DMS 273 (cell line): Measurements from ENCODE around the gene ANKRD13B.

ENCODE experiments used
- DNase-seq: peaks from one replicate; lab custom pipeline; 2025; ENCODE audit not compliant: unreplicated experiment; lab: John Stamatoyannopoulos, UW

Gene ANKRD13B

DNA sequence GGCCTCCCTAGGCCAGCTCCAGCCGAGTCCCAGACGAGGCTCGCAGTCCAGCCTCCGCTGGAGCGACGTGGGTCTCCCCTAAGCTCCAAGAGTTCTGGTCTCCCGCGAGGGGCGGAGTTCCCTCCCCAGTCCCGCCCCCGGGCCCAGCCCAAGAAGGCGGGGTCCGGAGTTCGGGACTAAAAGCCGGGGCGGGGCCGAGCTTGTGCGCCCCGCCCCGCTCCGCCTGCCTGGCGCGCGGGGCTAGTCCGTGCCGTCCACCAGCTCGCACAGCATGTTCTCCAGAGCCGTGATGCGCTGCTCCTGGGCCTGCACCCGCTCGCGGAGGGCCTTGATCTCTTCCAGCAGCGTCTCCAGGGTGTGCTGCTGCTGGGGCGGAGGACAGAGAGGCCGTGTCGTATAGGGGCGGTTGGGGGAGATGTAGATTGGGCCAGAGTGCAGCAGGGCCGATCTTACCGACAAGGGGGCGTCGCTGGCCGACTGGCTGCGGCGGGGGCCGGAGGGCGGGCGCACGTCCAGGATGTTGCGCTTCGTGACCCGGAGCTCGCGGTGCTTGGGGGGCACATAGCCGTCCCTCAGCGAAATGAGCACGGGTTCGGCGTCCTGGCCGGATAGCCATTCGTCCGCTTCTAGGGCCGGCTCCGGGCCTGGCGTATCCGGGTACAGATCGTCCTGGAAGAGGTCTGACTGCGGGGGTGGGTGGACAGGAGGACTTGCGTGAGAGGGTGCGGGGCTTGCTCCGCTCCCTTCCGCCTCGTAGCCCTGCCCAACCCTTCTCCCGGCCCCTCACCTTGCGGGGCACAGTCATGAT, 22.8 kb downstream of the ANKRD13B start:
- peak; percentile 97 for DNase-seq

DNA sequence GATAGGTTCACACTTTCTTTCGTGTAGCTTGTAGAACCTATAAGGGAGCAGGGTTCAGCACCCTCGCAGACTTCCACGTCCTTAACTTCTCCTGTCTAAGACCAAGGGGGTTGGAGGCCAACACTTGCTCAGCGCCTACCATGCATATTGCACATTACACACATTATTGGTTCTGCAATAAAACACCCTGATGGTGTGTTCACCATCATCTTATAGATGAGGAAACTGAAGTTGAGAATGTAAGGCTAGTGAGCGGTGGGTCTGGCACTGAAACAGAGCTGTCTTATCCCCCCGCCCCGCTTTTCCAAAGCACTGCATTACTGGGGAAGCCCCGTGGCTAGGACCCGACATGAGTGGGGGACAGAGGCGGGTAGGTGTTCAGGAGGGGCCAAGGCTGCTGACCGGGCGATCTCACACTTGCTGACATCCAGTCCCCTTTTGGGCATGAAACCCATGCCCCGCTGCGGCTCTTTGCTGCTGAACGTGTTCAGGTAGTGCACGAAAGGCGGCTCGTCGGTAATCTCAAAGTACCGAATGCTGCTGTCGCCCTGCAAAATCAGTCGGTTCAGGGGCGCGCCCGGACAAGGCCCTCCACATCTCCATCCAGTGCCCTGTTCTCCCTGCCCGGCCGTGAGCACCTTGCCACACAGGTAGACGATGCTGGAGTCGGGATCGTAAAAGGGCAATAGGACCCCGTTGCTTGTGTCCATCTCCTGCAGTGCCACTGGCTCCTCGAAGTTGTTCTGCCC, 23.5 kb downstream of the ANKRD13B start:
- no peak for DNase-seq

DNA sequence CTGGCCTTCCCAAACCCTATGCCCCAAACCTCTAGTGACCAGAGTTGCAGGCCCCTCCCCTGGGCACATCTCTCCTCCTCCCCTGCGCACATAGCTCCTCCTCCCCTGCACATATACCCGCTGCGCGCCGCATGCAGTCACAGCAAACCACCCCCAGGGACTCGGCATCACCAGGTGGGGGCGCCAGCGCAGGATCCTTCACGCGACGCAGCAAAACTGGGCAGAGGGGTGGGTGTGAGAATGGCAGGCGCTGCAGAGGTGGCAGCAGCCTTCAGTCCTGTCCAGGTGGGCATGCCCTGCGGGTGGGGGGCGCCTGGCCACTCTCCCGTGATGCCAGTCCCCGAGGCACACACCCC, 24.2 kb downstream of the ANKRD13B start:
- peak; percentile 91 for DNase-seq

DNA sequence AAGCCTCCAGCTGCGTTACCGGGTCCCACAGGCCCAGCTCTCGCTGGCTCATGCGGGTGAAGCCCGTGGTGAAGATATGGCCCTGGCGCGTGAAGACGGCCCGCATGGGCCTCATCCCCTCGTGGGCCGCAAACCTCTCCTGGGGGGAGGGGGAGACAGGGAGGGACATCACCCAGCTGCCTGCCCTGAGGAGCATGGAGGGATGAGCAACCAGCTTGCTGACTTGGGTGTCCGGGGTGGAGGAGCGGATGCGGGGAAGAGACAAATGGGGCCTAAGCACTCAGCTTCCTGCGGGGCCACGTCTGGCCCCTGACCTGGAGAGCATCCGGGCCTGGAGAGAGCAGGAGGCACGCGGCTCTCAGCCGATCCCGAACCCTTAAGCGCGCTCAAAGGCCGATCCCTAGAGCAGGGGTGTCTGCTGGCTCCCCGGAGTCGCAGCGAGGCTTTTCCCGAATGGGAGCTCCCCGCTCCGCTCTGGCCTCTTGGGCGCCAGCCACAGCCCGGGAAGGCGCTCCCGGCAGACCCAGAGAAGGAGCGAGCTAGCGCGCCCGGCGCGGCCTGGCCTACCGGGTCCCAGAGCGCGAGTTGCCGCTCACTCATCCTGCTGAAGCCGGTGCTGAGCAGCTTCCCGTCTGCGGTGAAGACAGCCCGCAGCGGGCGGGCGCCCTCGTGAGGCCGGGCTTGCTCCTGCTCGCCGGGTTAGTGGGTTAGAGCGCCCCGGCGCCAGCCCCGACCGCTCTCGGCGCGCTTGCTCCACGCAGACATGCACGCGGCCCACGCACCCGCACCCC, 24.7 kb downstream of the ANKRD13B start:
- DNase-seq, result peak; percentile 93

DNA sequence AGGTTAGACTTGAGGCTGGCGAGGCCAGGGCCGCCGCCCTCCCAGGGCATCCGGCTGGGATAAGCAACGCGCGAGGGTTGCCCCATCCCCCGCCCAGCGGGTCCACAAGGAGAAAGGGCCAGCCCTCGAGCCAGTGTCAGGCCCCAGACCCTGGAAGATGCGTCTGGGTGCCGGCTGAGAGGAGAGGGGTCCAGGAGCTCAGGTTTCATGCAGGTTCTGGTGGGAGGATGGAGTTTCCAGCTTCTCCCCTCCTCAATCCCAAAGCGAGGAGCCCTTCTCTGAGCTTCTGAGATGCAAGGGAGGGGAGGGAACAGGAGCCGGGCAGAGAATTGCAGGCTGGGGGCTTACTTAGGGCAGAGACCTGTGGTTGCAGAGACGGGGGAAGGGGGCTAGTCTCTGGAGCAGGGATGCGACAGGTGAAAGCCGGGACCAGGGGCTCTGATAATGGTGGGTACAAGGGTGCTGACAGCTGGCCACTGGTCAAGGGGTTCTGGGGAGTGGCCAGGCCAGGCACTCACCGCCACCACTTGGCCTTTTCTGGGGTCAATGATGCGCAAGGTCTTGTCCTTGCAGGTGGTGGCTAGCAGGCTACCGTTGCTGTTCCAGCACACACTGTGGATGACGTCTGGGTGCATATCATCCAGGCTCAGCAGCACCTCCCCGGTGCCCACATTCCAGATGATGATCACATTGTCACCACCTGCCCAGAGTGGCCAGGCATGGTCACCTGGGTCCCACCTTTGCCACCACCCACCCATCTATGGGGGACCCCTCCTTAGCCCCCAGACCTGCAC, 25.5 kb downstream of the ANKRD13B start:
- no peak for DNase-seq

DNA sequence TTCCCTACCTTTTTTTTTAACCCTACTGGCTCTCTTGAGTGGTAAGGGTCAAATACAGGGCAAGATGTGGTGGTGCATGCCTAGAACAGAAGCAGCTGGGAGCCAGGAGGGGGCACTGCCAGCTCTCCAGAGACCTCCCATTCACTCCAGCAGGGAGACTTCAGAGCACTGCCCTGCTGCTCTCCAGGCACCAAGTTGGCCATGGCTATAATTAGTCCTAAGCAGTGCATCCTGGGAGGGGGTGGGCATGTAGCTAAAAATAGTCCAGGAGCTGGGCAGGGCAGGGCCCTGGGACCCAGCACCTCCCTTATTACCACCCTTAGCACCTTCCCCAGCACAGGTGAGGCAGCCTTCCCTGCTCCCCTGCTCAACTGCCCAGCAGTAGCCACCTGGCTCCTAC, 26.3 kb downstream of the ANKRD13B start:
- peak; percentile 80 for DNase-seq

DNA sequence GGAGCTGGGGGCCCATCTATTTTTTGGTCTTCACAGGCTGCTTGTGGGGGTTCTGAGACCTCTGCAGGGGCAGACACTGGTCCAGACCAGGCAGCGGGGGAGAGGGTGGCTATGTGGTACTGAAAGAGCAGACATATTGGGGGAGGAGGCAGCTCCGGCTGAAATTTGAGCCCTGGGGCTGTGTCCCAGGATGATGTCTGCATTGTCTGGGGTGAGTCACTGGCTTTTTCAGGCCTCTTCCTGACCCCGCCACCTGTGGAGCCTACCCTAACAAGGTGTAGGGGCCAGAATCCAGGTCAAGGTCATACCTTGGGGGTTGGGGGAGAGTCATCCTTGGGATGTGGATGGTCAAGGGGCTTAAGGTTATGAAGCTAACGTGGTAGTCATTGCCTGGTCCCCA, 27.3 kb downstream of the ANKRD13B start:
- no peak for DNase-seq

DNA sequence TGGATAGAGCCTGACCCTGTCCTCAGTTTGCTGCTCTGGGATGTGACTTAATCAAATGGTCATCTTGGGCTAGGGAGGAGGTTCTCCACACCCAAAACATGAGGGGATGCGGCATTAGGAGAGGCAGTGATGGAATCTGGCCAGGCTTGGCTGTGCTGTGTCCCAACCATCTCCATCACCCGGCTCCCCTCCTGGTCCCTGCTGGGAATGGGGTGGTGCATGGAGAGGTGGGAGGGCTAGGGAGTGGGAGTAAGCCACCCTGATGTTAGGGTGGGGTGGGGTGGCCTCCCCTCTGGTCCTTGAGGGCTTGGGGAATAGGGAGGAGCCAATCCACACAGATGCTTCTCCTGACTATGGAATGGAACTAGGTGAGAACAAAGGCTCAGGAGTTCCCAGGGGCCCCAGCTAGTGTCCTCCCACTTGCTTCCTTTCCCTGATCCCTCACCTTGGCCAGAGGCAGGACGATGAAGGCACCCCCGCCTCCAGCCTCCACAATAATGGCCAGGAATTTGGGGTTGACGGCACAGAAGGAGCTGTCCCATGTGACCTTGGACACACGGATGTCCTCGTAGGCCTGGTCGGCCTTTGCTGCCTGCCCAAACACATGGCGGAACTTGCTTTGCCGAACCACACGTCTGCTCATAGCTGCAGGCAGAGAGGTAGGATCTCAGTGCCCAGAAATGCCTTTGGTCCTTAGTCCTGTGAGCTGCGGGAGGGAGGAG, 28.0 kb downstream of the ANKRD13B start:
- no peak for DNase-seq

DNA sequence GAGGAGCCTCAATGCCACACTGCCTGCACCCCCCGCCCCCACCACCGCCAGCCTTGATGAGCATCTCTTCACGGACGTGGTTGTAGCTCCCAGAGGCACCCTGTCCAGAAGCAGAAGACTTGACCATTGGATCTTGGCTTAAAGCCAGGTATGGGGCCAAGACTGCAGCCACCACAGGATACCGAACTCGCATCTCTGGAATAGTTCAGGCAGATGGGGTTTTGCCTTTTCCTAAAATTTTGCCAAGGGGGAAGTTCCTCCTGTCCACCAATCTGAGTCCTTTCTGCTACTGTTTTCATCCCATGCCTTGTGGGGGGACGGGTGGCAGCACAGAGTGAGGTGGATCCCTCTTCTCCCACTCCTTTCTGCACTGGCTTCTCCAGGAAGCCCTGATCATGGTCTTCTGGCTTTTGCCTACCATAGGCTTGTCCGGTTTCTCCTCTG, 28.8 kb downstream of the ANKRD13B start:
- no peak for DNase-seq

DNA sequence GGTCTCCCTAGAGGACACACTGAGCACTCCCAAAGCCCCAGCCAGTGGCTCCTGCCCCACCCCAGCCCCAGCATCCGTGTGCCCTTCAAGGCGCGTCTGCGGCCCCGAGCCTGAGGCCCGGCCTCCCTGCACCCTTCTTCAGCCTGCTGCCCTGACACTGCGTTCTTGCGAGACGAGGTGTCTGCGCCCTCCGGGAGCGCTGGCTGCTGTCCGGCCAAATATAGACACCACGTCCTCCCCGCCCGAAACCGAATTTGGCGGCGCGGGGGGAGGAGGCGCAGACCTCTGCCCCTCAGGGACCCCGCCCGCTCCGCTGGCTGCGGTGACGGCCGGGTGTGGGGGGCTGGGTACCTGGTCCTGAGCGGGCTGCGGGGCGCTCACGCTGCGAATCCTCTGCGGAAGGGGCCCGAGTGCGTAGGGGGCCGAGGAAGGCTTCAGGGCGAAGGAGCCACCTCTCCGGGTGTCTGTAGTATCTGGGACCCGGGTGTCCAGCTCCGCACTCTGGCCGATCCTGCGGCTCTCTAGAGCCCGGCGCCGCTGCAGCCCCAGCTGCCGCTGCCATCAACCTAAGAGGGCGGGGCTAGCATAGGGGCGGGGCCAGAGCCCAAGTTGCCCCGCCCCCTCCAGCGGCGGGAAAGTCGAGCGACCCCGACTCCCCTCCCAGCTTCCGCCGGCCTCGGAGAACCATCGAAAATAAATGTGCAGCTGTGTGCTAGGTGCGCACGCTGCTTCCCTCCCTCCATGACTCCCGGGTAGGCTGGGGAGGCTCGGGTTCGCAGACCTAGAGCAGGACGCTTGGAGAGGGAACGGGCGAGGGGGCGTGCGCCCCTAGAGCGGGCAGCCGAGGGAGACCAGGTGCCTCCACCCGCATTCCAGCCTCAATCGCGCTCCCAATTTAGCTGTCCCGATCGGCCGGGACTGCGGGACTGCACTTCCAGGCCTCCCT, 29.7 kb downstream of the ANKRD13B start, which contains the start of gene CORO6:
CORO6 (minus strand) TSS at position 576 of the 946 bp plus-strand sequence. CDS start 1,491 bp downstream, outside the sequence.
- DNase-seq, result peak; percentile 82

DNA sequence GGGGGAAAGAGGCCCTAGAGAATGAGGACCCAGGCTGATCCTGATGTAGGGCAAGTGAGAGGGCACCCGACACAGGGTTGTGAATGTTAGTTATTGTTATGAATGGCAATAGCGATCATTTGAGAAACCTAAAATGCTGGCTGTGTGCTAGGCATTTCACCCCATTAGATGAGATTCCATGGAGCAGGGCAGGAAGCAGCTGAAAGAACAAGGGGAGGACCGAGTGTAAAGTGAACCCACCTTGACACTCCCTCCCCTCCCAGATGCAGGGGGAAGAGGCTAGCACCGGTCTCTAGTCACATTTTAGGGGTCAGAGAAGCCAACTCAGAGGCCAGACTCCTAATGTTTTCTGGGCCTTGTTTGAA, 30.3 kb downstream of the ANKRD13B start:
- no peak for DNase-seq

DNA sequence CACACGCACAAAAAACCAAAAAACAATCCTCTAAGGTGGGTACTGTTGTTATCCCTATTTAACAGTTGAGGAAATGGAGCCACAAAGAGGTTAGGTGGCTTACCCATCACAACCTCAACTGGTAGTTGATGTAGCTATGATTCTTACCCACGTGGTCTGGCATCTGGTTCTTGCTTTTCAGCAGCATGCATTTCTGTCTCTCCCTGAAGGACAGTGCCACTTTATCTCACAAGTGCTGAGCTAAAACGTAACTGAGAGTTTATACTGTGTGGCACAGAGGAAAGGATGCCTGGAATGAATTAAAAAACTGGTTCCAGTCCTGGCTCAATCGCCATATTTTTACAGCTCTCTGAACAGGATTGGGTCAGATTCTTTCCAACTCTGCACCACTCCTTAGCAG, 31.7 kb downstream of the ANKRD13B start:
- no peak for DNase-seq

DNA sequence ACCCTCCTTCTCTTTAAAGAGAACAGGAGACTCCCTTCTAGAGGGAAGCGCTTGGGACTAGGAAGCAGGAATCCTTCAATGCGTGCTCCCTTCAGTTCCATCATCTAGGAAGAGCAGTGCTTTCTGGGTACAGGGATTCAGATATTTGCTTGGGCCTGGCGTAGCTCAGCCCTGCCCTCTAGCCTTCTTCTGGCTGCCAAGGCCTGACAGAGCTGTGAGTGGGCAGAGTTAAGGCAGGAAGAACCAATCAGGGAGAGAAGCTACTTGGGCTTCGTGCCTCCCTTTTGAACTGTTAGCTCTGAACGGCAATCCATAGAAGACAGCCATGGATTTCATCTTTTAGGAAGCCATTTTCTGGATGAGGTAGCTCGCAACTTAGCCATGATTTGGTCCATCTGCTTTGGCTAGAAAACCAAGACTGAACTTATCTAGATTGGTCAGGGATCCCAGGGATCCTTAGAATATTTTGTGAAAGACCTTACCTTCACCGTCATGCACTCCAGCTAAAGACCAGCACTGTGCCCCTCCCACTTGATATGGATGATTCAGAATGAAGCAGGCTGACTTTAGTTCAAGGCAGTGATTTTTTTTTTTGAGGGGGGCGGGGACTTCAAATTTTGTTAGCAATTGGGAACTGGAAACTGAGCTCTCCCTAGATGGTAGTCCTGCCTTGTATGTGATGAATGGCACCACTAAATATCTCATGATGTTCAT, 32.3 kb downstream of the ANKRD13B start:
- peak; percentile 40 for DNase-seq

DNA sequence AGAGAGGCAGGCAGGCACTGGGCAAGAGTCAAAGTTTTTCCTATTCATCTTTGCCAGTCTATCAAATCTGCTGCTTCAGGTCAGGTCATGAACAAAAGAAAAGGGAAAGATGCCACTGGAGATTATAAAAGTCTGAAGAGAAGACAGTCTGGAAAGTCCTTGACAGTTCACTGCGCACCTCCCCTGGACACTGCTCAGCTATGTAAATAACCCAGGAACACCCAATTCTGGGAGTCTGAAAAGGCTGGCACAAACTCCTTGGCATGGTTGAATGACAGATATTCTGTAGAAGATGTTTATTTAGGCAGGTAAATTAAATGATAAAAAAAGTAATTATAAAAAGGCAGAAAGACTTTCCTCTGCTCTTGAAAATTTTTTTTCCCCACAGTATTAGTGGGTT, 35.0 kb downstream of the ANKRD13B start:
- DNase-seq, result no peak

DNA sequence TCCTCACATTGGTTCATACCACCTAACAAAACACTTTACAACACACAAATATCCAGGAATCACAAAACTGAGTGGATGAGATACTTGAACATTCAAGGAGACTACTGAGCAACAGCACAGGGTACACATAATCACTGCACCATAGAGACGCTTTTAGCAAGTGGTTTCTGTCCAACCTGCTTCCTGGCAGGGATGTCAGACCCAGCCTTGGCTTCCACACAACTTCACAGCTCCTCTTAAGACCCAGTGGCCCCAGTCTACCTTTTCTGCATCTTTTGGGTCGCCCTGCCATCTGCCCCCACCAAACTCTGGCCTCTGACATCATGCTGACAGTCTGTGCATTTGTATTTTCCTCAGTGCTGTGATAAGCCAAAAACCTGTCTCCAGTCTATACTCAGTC, 35.7 kb downstream of the ANKRD13B start:
- DNase-seq, result no peak

DNA sequence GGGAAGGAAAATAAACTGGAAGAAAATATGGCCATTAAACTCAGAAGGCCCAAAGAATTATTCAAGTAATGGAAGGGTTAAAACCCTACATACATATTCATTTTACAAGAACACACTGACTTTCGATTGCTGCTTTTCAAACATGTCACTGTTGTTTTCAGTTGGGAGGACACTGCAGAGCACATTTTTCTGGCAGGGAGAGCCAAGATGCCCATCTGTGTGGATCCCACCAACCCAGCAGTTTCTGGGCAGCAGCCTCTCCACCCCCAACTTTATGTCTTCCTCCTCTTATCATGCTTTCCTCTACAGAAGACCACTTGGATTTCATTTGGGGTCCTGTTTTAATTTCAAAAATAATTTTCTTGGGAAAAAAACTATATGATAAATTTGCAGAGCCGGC, 36.9 kb downstream of the ANKRD13B start:
- no peak for DNase-seq

DNA sequence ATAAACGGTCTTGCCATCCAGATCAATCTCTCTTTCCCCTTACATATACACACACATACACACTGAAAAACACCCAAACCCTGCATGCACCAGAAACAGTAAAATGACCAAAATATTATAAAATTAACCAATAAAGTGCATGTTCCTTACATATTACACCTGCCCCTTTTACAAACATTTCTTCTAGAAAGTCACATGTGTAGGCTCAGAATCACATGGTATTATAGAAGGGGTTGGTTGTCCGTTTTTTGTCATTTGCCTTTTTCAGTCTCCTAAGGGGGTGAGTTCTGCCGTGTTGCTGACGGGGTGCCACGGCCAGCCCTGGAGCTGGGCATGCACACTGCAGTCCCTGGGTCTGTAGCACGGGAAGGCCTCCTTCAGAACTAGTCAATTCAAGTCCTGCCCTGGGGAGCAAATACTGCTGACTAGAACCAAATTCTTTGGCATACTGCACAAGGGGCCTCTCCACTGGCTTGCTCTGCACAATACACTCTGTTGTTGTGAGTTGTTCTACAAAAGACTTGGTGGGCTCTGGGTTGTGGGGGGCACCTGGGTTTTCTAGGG, 37.8 kb downstream of the ANKRD13B start:
- DNase-seq, result no peak

DNA sequence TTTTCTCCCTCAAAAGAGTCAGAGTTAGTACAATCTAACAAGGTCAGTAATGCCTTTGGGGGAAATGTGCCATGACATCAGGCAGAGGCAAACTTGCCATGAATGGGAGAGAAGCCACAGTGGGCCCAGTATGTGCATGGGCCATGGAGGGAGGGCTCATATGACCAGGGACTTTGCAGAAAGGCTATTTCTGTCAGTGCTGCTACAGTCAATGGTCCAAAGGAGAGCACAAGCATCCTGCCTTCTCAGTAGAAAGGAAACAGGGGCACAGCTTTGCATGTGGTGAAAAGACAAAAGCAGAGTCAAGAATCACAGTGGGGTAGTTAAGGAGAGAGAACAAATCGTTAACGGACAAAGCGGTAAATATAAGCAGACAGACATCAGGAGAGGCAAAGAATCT, 41.0 kb downstream of the ANKRD13B start:
- no peak for DNase-seq
